HL-60 (cell line): ENCODE data around the gene CDC7.

Experiments used
- DNase-seq, 2 experiments: peaks; one replicate each; pipeline ENCODE4 v3.0.0-alpha.2; 2010 to 2020; ENCODE audit warnings: low read depth in 1 of 2, low spot score in 1 of 2
- H3K27ac ChIP-seq: fragments of 250-450 bp; sonication (Bioruptor Pico); replicated peaks from 2 replicates; pipeline ENCODE4 v1.5.1; 2020; ENCODE audit warnings: mild to moderate bottlenecking, moderate library complexity
- H3K27me3 ChIP-seq: fragments of 250-450 bp; sonication (Bioruptor Pico); 2 replicates; pipeline ENCODE4 v1.5.1; 2021; ENCODE audit warnings: mild to moderate bottlenecking, moderate library complexity; ENCODE audit not compliant: insufficient read depth, poor library complexity, severe bottlenecking
- H3K4me3 ChIP-seq: replicated peaks from 2 replicates; pipeline ENCODE4 v1.5.1; 2011; ENCODE audit warnings: mild to moderate bottlenecking, control low read depth, low read length; ENCODE audit not compliant: insufficient read depth
- GABPA ChIP-seq: IDR thresholded peaks from 2 replicates; pipeline ENCODE4 v1.6.1; 2012; ENCODE audit warnings: low read depth
- POLR2AphosphoS5 ChIP-seq: IDR thresholded peaks from 2 replicates; pipeline ENCODE4 v1.6.1; 2012; ENCODE audit warnings: low read depth
- SPI1 ChIP-seq: IDR thresholded peaks from 2 replicates; pipeline ENCODE4 v1.6.1; 2012; ENCODE audit warnings: low read depth, mild to moderate bottlenecking, borderline replicate concordance
- TF ChIP-seq, protein P1 (sequence below): IDR thresholded peaks from 2 replicates; pipeline ENCODE4 v1.6.1; 2012; ENCODE audit warnings: low read depth; ENCODE audit not compliant: insufficient replicate concordance
- TF ChIP-seq, protein P2 (sequence below): IDR thresholded peaks from one replicate; pipeline ENCODE4 v1.5.1; 2011; ENCODE audit warnings: low read length, control low read depth, inconsistent platforms; ENCODE audit not compliant: insufficient read depth

Gene CDC7

DNA sequence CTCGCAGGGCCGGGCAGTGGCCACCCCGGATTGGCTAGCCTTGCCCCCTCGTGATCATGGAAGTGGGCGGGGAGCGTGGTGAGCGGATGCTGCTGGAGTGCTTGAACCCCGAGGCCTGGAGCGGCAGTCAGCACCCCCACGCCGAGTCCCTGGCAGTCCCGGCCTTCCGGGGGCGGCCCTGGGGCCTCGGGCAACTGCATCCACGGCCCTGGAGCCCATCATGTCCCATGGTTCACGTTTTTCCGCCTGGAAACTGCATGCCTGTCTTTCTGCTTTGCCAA lies 45.6 kb downstream of the CDC7 start:
- TF ChIP-seq GABPA = no peak
- no peak for TF ChIP-seq SPI1
- TF ChIP-seq POLR2AphosphoS5 = no peak
- TF ChIP-seq, protein P1, sequence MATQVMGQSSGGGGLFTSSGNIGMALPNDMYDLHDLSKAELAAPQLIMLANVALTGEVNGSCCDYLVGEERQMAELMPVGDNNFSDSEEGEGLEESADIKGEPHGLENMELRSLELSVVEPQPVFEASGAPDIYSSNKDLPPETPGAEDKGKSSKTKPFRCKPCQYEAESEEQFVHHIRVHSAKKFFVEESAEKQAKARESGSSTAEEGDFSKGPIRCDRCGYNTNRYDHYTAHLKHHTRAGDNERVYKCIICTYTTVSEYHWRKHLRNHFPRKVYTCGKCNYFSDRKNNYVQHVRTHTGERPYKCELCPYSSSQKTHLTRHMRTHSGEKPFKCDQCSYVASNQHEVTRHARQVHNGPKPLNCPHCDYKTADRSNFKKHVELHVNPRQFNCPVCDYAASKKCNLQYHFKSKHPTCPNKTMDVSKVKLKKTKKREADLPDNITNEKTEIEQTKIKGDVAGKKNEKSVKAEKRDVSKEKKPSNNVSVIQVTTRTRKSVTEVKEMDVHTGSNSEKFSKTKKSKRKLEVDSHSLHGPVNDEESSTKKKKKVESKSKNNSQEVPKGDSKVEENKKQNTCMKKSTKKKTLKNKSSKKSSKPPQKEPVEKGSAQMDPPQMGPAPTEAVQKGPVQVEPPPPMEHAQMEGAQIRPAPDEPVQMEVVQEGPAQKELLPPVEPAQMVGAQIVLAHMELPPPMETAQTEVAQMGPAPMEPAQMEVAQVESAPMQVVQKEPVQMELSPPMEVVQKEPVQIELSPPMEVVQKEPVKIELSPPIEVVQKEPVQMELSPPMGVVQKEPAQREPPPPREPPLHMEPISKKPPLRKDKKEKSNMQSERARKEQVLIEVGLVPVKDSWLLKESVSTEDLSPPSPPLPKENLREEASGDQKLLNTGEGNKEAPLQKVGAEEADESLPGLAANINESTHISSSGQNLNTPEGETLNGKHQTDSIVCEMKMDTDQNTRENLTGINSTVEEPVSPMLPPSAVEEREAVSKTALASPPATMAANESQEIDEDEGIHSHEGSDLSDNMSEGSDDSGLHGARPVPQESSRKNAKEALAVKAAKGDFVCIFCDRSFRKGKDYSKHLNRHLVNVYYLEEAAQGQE = no peak
- TF ChIP-seq, protein P2, sequence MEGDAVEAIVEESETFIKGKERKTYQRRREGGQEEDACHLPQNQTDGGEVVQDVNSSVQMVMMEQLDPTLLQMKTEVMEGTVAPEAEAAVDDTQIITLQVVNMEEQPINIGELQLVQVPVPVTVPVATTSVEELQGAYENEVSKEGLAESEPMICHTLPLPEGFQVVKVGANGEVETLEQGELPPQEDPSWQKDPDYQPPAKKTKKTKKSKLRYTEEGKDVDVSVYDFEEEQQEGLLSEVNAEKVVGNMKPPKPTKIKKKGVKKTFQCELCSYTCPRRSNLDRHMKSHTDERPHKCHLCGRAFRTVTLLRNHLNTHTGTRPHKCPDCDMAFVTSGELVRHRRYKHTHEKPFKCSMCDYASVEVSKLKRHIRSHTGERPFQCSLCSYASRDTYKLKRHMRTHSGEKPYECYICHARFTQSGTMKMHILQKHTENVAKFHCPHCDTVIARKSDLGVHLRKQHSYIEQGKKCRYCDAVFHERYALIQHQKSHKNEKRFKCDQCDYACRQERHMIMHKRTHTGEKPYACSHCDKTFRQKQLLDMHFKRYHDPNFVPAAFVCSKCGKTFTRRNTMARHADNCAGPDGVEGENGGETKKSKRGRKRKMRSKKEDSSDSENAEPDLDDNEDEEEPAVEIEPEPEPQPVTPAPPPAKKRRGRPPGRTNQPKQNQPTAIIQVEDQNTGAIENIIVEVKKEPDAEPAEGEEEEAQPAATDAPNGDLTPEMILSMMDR = no peak
- H3K27me3 ChIP-seq = peaks cover 3% of the 10 kb centered on the region
- no peak overlapping the region for H3K27ac ChIP-seq
- DNase-seq = no peak
- H3K4me3 ChIP-seq = no peak overlapping the region

DNA sequence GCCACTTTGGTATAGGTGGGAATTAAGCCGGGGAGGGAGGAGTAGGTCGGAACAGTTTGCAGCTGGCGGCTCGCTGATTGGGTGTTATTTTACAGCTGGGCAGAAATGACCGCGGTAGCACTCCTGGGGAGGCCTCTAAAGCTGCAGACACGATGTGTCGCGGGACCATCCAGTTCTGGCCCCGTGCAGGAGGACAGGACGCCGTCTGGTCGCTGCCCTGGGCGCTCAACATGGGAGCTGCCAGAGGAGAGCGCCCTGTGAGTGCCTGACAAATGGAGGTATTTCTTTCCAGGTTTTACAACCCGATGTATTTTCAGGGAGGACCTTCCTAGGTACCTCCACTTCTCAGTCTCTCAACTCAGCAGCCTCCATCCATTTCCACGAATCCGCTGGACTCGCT lies 46.2 kb downstream of the CDC7 start:
- no peak overlapping the region for H3K4me3 ChIP-seq
- DNase-seq = no peak
- H3K27ac ChIP-seq = no peak overlapping the region
- H3K27me3 ChIP-seq = peaks cover 3% of the 10 kb centered on the region
- TF ChIP-seq SPI1 = no peak
- TF ChIP-seq, protein P2 = no peak
- TF ChIP-seq GABPA = no peak
- no peak for TF ChIP-seq POLR2AphosphoS5

DNA sequence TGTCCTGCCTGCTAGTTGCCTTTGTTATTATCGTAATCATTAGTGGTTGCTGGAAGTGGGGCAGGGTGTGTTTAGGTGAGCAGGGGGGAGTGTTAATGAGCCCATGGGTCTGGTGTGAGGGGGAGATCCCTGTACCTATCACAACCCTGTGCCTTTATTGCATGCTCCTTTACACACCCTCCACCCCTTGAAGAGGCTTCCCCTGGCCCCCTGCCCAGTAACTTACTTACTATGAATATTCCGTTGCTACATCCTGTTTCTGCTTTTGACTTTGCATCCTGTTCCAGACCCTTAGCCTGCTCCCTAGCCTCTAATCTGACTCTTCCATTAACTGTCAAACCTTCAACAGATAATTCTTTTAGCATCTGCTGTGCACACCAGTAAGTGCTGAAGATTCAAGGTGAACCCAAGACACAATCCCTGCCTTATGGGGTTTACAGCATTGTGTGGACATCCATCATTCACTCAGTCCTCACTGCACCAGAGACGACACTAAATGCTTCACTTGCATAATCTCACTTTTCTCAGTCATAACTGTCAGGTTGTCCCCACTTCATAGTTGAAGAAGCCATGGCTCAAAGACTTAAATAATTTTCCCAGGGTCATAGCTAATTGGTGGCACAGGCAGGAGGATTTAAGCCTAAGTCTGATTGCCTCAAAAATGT lies 47.9 kb downstream of the CDC7 start:
- Histone ChIP-seq H3K4me3 (no peak overlapping the region), H3K27ac (no peak overlapping the region), H3K27me3 (peaks cover under 1% of the 10 kb centered on the region)
- TF ChIP-seq GABPA (no peak), SPI1 (no peak), POLR2AphosphoS5 (no peak)
- TF ChIP-seq, protein P2 = no peak
- TF ChIP-seq, protein P1 = no peak
- no peak for DNase-seq
